OCI-LY7 (cell line): Measurements from ENCODE around the gene ZNF593OS.

Source experiments
- EZH2phosphoT487 ChIP-seq: fragments of 200-600 bp; sonication (generic); IDR thresholded peaks from 2 replicates; pipeline ENCODE4 v1.6.1; 2018; ENCODE audit warnings: low read depth, borderline replicate concordance, mild to moderate bottlenecking, mixed run types, antibody characterized with exemption, low read length, moderate library complexity, mixed read lengths
- TF ChIP-seq, protein P1 (sequence below): fragments of 200-600 bp; sonication (generic); conservative IDR thresholded peaks from 2 replicates; pipeline ENCODE4 v1.5.1; 2014; ENCODE audit warnings: mild to moderate bottlenecking, antibody characterized with exemption, low read length, moderate library complexity, mixed read lengths

DNA sequence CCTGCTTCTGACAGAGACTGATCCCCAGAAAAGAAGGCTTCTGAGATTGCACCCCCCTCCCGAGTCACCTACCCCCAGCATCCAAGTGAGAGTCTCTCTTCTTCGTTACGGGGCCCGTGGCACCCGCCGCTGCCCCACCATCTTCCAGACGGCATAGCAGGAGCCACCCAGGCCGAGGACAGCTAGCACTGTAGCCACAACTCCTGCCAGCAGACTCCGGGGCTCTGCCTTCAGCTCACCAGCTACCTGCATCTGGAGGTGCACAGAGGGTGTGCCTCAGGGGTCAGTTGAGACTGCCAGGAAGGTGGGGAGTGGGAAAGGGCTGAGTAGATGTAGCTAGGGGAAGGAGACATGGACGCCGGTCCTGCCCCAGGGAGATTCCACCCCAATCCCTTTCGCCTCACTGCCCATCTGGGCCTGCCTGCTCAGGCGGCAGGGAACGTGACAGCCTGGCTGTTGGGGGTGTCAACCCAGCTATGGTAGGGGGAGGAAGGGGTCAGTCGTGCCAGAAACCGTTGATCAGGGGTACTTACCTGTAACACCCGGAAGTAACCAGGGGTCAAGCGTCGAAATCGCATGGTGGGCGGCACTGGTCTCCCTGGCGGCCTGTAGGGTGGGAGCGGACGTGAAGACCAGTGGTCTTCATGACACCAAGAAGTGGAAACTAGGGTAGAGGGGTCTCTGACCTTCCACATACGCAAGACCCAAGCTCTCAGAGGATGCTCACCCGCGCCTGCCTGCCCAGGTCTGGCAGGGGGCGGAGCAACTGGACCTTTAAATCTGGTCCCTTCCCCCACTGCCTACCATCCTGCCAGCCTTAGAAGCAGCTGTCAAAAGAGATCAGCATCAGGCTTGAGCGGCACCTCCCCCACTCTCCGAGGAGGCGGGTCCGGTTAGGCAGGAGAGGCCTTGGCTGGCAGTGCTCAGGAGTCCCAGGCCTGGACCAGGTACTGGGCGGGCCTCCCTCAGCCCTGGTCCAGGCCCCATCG lies at the start of gene ZNF593OS:
- TF ChIP-seq, protein P1, sequence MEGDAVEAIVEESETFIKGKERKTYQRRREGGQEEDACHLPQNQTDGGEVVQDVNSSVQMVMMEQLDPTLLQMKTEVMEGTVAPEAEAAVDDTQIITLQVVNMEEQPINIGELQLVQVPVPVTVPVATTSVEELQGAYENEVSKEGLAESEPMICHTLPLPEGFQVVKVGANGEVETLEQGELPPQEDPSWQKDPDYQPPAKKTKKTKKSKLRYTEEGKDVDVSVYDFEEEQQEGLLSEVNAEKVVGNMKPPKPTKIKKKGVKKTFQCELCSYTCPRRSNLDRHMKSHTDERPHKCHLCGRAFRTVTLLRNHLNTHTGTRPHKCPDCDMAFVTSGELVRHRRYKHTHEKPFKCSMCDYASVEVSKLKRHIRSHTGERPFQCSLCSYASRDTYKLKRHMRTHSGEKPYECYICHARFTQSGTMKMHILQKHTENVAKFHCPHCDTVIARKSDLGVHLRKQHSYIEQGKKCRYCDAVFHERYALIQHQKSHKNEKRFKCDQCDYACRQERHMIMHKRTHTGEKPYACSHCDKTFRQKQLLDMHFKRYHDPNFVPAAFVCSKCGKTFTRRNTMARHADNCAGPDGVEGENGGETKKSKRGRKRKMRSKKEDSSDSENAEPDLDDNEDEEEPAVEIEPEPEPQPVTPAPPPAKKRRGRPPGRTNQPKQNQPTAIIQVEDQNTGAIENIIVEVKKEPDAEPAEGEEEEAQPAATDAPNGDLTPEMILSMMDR: no peak
- no peak for TF ChIP-seq EZH2phosphoT487
